SK-N-SH treated with all-trans-retinoic acid at 6 μM for 48 hours (cell line): ENCODE results near the gene OPN1MW3.
"Not testable (repeated sequence)": the region's sequence is repeated elsewhere in the genome, so short reads cannot be mapped to it uniquely, and the experiment has no call there.

ENCODE experiments used
- ATAC-seq: fragments of 200-7000 bp; cut with Tn5 transposase; 3 replicates; pipeline ENCODE4 v1.9.1; 2020; ENCODE audit warnings: mild to moderate bottlenecking, moderate library complexity
- ARNTL ChIP-seq: fragments of 450-650 bp; formaldehyde crosslinking; IDR thresholded peaks from 2 replicates; pipeline ENCODE4 v1.5.0; 2020; ENCODE audit warnings: low read depth, mild to moderate bottlenecking, moderate library complexity, borderline replicate concordance
- BACH2 ChIP-seq: fragments of 250-450 bp; sonication (Bioruptor Pico); IDR thresholded peaks from 2 replicates; pipeline ENCODE4 v1.9.0; 2021; ENCODE audit warnings: mild to moderate bottlenecking, borderline replicate concordance
- CSDC2 ChIP-seq: fragments of 250-450 bp; sonication (Bioruptor Pico); IDR thresholded peaks from 2 replicates; pipeline ENCODE4 v1.5.0; 2020; ENCODE audit warnings: mild to moderate bottlenecking, moderate library complexity
- ESRRG ChIP-seq: fragments of 250-450 bp; sonication (Bioruptor Pico); IDR thresholded peaks from 2 replicates; pipeline ENCODE4 v1.6.1; 2021; ENCODE audit warnings: mild to moderate bottlenecking
- GLIS3 ChIP-seq: fragments of 250-450 bp; sonication (Bioruptor Pico); IDR thresholded peaks from 2 replicates; pipeline ENCODE4 v1.5.0; 2020; ENCODE audit warnings: mild to moderate bottlenecking, moderate library complexity
- ISL1 ChIP-seq: fragments of 250-450 bp; sonication (Bioruptor Pico); IDR thresholded peaks from 2 replicates; pipeline ENCODE4 v2.1.2; 2022; ENCODE audit warnings: mild to moderate bottlenecking, moderate library complexity
- OSR1 ChIP-seq: fragments of 250-450 bp; sonication (Bioruptor Pico); IDR thresholded peaks from 2 replicates; pipeline ENCODE4 v1.8.0; 2022; ENCODE audit warnings: moderate library complexity, mild to moderate bottlenecking, inconsistent platforms
- PPARA ChIP-seq: fragments of 250-450 bp; sonication (Bioruptor Pico); IDR thresholded peaks from 2 replicates; pipeline ENCODE4 v1.5.0; 2020; ENCODE audit warnings: mild to moderate bottlenecking, borderline replicate concordance
- RARB ChIP-seq: fragments of 250-450 bp; sonication (Bioruptor Pico); IDR thresholded peaks from 2 replicates; pipeline ENCODE4 v1.8.0; 2021; ENCODE audit warnings: mild to moderate bottlenecking, moderate library complexity
- SNAI2 ChIP-seq: fragments of 250-450 bp; sonication (Bioruptor Pico); IDR thresholded peaks from 2 replicates; pipeline ENCODE4 v1.5.0; 2020; ENCODE audit warnings: mild to moderate bottlenecking, moderate library complexity
- TOX ChIP-seq: fragments of 250-450 bp; sonication (Bioruptor Pico); IDR thresholded peaks from 2 replicates; pipeline ENCODE4 v1.8.0; 2021; ENCODE audit warnings: mild to moderate bottlenecking, moderate library complexity, borderline replicate concordance
- ZC3H10 ChIP-seq: fragments of 250-450 bp; sonication (Bioruptor Pico); IDR thresholded peaks from 2 replicates; pipeline ENCODE4 v1.5.1; 2021; ENCODE audit warnings: mild to moderate bottlenecking, moderate library complexity
- ZFP3 ChIP-seq: fragments of 250-450 bp; sonication (Bioruptor Pico); IDR thresholded peaks from 2 replicates; pipeline ENCODE4 v1.5.0; 2020; ENCODE audit warnings: mild to moderate bottlenecking, moderate library complexity
- ZFP30 ChIP-seq: fragments of 450-650 bp; formaldehyde crosslinking; IDR thresholded peaks from 2 replicates; pipeline ENCODE4 v1.5.0; 2022; ENCODE audit warnings: mild to moderate bottlenecking, moderate library complexity
- ZNF565 ChIP-seq: fragments of 450-650 bp; formaldehyde crosslinking; conservative IDR thresholded peaks from 2 replicates; pipeline ENCODE4 v1.5.0; 2020; ENCODE audit warnings: low read depth, mild to moderate bottlenecking, moderate library complexity
- ZNF70 ChIP-seq: fragments of 450-650 bp; formaldehyde crosslinking; IDR thresholded peaks from 2 replicates; pipeline ENCODE4 v1.5.0; 2020; ENCODE audit warnings: mild to moderate bottlenecking, moderate library complexity
- ZNF8 ChIP-seq: fragments of 450-650 bp; formaldehyde crosslinking; IDR thresholded peaks from 2 replicates; pipeline ENCODE4 v1.5.0; 2020; ENCODE audit warnings: mild to moderate bottlenecking, moderate library complexity
- TF ChIP-seq, protein P1 (sequence below): fragments of 250-450 bp; sonication (Bioruptor Pico); IDR thresholded peaks from 2 replicates; pipeline ENCODE4 v1.5.1; 2021; ENCODE audit warnings: mild to moderate bottlenecking, moderate library complexity
- TF ChIP-seq, protein P2 (sequence below): fragments of 250-450 bp; sonication (Bioruptor Pico); IDR thresholded peaks from 2 replicates; pipeline ENCODE4 v1.8.0; 2021; ENCODE audit warnings: low read depth, mild to moderate bottlenecking, moderate library complexity, borderline replicate concordance
- TF ChIP-seq, protein P3 (sequence below): fragments of 250-450 bp; sonication (Bioruptor Pico); IDR thresholded peaks from 2 replicates; pipeline ENCODE4 v1.8.0; 2020; ENCODE audit warnings: mild to moderate bottlenecking, moderate library complexity, borderline replicate concordance
- TF ChIP-seq, protein P4 (sequence below): fragments of 250-450 bp; sonication (Bioruptor Pico); IDR thresholded peaks from 2 replicates; pipeline ENCODE4 v1.5.1; 2020; ENCODE audit warnings: low read depth, mild to moderate bottlenecking, moderate library complexity
- TF ChIP-seq, protein P5 (sequence below): fragments of 250-450 bp; sonication (Bioruptor Pico); IDR thresholded peaks from 2 replicates; pipeline ENCODE4 v1.5.0; 2020; ENCODE audit warnings: mild to moderate bottlenecking, moderate library complexity

OPN1MW3 gene

DNA sequence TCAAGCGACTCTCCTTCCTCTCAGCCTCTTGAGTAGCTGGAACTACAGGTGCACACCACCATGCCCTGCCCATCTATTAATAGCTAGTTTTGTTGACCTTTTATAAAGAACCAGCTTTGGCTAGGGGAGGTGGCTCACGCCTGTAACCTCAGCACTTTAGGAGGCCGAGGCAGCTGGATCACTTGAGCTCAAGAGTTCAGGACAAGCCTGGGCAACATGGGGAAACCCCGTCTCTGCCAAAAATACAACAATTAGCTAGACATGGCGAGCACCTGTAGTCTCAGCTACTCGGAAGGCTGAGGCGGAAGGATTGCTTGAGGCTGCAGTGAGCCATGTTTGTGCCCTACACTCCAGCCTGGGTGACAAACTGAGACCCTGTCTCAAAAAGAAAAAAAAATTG lies 40.9 kb downstream of the OPN1MW3 start:
- no peak for ATAC-seq
- TF ChIP-seq ESRRG (CRISPR knock-in tag) (no peak), OSR1 (CRISPR knock-in tag) (no peak), ZFP30 (no peak), GLIS3 (CRISPR knock-in tag) (no peak), ZNF565 (CRISPR knock-in tag) (no peak)

DNA sequence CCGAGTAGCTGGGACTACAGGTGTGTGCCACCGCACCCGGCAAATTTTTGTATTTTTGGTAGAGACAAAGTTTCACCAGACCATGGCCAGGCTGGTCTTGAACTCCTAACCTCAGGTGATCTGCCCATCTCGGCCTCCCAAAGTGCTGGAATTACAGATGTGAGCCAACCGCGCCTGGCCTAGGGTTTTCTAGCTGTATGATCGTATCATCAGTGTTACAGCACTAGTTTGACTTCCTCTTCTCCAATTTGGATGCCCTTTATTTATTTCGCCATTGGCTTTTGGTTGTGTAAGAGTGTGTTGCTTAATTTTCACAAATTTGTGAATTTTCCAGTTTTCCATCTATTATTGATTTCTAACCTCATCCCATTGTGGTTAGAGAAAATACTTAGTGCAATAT lies 43.4 kb downstream of the OPN1MW3 start:
- TF ChIP-seq CSDC2 (no peak), RARB (no peak), BACH2 (CRISPR knock-in tag) (no peak), GLIS3 (CRISPR knock-in tag) (no peak), SNAI2 (CRISPR knock-in tag) (no peak), ESRRG (CRISPR knock-in tag) (no peak), ZC3H10 (CRISPR knock-in tag) (no peak), ZNF8 (CRISPR knock-in tag) (no peak), ARNTL (CRISPR knock-in tag) (no peak), ZNF70 (no peak), ISL1 (CRISPR knock-in tag) (no peak), ZFP3 (CRISPR knock-in tag) (no peak), TOX (CRISPR knock-in tag) (no peak), OSR1 (CRISPR knock-in tag) (no peak)
- TF ChIP-seq, protein P1, sequence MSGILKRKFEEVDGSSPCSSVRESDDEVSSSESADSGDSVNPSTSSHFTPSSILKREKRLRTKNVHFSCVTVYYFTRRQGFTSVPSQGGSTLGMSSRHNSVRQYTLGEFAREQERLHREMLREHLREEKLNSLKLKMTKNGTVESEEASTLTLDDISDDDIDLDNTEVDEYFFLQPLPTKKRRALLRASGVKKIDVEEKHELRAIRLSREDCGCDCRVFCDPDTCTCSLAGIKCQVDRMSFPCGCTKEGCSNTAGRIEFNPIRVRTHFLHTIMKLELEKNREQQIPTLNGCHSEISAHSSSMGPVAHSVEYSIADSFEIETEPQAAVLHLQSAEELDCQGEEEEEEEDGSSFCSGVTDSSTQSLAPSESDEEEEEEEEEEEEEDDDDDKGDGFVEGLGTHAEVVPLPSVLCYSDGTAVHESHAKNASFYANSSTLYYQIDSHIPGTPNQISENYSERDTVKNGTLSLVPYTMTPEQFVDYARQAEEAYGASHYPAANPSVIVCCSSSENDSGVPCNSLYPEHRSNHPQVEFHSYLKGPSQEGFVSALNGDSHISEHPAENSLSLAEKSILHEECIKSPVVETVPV: no peak
- TF ChIP-seq, protein P2, sequence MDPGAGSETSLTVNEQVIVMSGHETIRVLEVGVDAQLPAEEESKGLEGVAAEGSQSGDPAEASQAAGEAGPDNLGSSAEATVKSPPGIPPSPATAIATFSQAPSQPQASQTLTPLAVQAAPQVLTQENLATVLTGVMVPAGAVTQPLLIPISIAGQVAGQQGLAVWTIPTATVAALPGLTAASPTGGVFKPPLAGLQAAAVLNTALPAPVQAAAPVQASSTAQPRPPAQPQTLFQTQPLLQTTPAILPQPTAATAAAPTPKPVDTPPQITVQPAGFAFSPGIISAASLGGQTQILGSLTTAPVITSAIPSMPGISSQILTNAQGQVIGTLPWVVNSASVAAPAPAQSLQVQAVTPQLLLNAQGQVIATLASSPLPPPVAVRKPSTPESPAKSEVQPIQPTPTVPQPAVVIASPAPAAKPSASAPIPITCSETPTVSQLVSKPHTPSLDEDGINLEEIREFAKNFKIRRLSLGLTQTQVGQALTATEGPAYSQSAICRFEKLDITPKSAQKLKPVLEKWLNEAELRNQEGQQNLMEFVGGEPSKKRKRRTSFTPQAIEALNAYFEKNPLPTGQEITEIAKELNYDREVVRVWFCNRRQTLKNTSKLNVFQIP (CRISPR knock-in tag): no peak
- TF ChIP-seq, protein P3, sequence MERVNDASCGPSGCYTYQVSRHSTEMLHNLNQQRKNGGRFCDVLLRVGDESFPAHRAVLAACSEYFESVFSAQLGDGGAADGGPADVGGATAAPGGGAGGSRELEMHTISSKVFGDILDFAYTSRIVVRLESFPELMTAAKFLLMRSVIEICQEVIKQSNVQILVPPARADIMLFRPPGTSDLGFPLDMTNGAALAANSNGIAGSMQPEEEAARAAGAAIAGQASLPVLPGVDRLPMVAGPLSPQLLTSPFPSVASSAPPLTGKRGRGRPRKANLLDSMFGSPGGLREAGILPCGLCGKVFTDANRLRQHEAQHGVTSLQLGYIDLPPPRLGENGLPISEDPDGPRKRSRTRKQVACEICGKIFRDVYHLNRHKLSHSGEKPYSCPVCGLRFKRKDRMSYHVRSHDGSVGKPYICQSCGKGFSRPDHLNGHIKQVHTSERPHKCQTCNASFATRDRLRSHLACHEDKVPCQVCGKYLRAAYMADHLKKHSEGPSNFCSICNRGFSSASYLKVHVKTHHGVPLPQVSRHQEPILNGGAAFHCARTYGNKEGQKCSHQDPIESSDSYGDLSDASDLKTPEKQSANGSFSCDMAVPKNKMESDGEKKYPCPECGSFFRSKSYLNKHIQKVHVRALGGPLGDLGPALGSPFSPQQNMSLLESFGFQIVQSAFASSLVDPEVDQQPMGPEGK (CRISPR knock-in tag): no peak
- TF ChIP-seq, protein P4, sequence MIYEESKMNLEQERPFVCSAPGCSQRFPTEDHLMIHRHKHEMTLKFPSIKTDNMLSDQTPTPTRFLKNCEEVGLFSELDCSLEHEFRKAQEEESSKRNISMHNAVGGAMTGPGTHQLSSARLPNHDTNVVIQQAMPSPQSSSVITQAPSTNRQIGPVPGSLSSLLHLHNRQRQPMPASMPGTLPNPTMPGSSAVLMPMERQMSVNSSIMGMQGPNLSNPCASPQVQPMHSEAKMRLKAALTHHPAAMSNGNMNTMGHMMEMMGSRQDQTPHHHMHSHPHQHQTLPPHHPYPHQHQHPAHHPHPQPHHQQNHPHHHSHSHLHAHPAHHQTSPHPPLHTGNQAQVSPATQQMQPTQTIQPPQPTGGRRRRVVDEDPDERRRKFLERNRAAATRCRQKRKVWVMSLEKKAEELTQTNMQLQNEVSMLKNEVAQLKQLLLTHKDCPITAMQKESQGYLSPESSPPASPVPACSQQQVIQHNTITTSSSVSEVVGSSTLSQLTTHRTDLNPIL: no peak
- TF ChIP-seq, protein P5, sequence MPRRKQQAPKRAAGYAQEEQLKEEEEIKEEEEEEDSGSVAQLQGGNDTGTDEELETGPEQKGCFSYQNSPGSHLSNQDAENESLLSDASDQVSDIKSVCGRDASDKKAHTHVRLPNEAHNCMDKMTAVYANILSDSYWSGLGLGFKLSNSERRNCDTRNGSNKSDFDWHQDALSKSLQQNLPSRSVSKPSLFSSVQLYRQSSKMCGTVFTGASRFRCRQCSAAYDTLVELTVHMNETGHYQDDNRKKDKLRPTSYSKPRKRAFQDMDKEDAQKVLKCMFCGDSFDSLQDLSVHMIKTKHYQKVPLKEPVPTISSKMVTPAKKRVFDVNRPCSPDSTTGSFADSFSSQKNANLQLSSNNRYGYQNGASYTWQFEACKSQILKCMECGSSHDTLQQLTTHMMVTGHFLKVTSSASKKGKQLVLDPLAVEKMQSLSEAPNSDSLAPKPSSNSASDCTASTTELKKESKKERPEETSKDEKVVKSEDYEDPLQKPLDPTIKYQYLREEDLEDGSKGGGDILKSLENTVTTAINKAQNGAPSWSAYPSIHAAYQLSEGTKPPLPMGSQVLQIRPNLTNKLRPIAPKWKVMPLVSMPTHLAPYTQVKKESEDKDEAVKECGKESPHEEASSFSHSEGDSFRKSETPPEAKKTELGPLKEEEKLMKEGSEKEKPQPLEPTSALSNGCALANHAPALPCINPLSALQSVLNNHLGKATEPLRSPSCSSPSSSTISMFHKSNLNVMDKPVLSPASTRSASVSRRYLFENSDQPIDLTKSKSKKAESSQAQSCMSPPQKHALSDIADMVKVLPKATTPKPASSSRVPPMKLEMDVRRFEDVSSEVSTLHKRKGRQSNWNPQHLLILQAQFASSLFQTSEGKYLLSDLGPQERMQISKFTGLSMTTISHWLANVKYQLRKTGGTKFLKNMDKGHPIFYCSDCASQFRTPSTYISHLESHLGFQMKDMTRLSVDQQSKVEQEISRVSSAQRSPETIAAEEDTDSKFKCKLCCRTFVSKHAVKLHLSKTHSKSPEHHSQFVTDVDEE: no peak
- ATAC-seq: no peak

DNA sequence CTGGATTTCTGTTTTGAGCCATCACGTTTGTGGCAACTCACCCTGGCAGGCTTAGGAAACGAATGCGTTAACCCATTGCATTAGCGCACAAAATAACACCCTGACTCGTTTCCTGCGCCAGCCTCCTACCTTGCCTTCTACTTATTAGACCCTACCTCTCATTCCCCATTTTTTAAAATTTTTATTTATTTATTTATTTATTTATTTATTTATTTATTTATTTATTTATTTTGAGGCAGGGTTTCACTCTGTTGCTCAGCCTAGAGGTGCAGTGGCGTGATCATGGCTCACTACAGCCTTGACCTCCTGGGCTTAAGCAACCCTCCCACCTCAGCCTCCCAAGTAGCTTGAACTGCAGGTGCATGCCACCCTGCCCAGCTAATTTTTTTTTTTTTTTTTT lies 45.6 kb downstream of the OPN1MW3 start:
- not testable (repeated sequence) for ATAC-seq

DNA sequence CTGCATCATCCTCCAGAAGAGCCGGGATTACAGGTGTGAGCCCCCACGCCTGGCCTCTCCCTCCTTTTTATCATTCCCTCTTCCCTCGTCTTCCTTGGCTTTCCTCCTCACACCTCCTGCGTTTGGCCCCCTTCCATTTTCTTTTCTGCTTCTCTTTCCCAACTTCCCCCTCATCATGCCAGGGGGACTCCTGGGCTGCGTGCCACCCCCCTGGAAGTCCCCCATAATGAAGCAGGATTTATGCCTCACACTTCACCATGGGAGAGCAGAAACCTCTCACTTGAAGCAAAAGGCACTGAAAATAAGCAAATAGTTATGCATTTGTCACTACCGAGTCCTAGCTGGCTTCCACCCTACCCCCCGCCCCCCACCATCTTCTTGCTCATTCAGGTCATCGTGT lies 46.1 kb downstream of the OPN1MW3 start:
- no peak for ATAC-seq
- TF ChIP-seq OSR1 (CRISPR knock-in tag) (no peak), ZFP30 (no peak), ESRRG (CRISPR knock-in tag) (no peak), BACH2 (CRISPR knock-in tag) (no peak), ZNF8 (CRISPR knock-in tag) (no peak), ZFP3 (CRISPR knock-in tag) (no peak), ARNTL (CRISPR knock-in tag) (no peak), SNAI2 (CRISPR knock-in tag) (no peak), ZNF70 (no peak), RARB (no peak), ISL1 (CRISPR knock-in tag) (no peak), PPARA (no peak)
- TF ChIP-seq, protein P4: no peak
- TF ChIP-seq, protein P2 (CRISPR knock-in tag): no peak
